ENCODE data around the gene CFHR3. TPM values are rescaled to one million over a fixed set of nuclear protein-coding genes. Genes with fewer than 3 reads are reported as not detected.

Gene CFHR3
- total RNA-seq (2022; extraction: Qiagen RNA extraction; ENCODE audit: low read depth), result 0.08 to 0.20 TPM (median 0.15 TPM) in 4 of 5 replicates, not detected in the other

DNA sequence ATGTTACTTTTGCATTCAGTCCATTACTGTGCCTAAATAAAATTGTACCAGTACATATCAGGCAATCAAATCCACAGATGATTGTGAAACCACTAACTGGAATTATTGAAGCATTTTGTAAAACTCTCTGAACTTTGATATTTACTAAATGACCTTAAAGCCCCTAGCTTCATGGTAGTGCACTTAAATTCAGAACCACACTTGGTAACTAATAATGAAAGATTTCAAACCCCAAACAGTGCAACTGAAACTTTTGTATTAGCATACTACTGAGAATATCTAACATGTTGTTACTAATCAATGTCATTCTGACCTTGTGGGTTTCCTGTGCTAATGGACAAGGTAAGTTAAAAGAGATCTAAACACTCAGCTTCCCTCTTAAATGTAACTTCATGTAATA is at the start of gene CFHR3:
CFHR3 (plus strand) TSS at position 238 of the 400 bp plus-strand sequence; CDS start at position 285, 47 bp downstream.

DNA sequence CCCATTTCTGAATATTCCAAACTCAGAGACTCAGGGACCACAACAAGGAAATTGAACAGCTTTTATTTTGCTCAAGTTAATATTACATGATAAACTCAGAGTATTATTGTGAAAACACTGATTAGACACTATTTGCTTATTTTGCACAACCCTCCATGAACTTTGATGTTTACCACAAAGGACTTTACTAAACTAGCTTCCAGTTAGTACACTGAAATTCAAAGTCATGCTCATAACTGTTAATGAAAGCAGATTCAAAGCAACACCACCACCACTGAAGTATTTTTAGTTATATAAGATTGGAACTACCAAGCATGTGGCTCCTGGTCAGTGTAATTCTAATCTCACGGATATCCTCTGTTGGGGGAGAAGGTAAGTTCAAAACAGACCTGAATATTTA is 44.9 kb downstream of the CFHR3 start, which contains the start of gene CFHR1:
CFHR1 (plus strand) TSS at position 201 of the 400 bp plus-strand sequence; CDS start at position 315, 114 bp downstream.

Other genes starting within 250 kb of the CFHR3 start
- gene KCNT2, start 166.4 kb upstream of the CFHR3 start, total RNA-seq (2022; extraction: Qiagen RNA extraction; ENCODE audit: low read depth), result 0.06 to 0.07 TPM (median 0.07 TPM) in 4 of 5 replicates, not detected in the other
- 4.4 to 5.6 TPM (median 4.4 TPM) in 5 replicates for gene CFH, start 122.8 kb upstream of the CFHR3 start, total RNA-seq (2022; extraction: Qiagen RNA extraction; ENCODE audit: low read depth)
- gene CFHR1, start 44.9 kb downstream of the CFHR3 start, total RNA-seq (2022; extraction: Qiagen RNA extraction; ENCODE audit: low read depth), result 0.19 to 0.23 TPM in 2 of 5 replicates, not detected in the others
- not detected in 5 replicates for gene CFHR4, start 113.2 kb downstream of the CFHR3 start, total RNA-seq (2022; extraction: Qiagen RNA extraction; ENCODE audit: low read depth)
- gene CFHR2, start 168.9 kb downstream of the CFHR3 start, total RNA-seq (2022; extraction: Qiagen RNA extraction; ENCODE audit: low read depth), result not detected in 5 replicates
- gene CFHR5, start 202.7 kb downstream of the CFHR3 start, total RNA-seq (2022; extraction: Qiagen RNA extraction; ENCODE audit: low read depth), result not detected in 5 replicates